Astrocyte of the spinal cord (primary cell): Measurements from ENCODE around the gene GPR63.

ENCODE experiments used
- DNase-seq: peaks from one replicate; pipeline ENCODE4 v3.0.0; 2011; ENCODE audit warnings: low read depth, low spot score
- H3K4me3 ChIP-seq: 2 replicates; pipeline ENCODE4 v1.5.1; 2011; ENCODE audit warnings: low read depth, mild to moderate bottlenecking, low read length, moderate library complexity
- in situ Hi-C: cut with HindIII; loops from 2 replicates; pipeline ENCODE4 v1.10.0; 2017; ENCODE audit warnings: low sequenced_read_pairs
- TF ChIP-seq, protein P1 (sequence below): IDR thresholded peaks from 2 replicates; pipeline ENCODE4 v1.5.1; 2012; ENCODE audit warnings: low read depth, mild to moderate bottlenecking, low read length, inconsistent platforms

The GPR63 gene

DNA sequence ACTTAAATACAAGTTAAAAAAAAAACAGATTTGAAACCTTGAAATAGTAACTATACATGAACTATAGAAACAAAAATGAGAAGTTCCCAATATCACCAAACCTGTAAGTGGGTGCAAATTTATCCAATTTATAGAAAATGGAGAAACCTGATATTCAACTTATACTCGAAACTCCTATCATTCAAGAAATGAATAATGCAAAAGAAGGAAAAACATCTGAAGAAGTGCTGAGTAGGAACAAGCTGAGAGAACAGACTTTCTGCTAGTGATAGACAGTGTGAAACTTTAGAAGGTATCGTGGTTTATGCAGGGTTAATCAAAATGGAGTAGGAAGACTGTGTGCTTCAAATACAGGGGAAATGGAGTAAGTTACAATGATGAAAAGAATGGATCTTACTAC lies 4.5 kb downstream of the GPR63 start:
- DNase-seq, result no peak
- no peak overlapping the region for H3K4me3 ChIP-seq
- TF ChIP-seq, protein P1, sequence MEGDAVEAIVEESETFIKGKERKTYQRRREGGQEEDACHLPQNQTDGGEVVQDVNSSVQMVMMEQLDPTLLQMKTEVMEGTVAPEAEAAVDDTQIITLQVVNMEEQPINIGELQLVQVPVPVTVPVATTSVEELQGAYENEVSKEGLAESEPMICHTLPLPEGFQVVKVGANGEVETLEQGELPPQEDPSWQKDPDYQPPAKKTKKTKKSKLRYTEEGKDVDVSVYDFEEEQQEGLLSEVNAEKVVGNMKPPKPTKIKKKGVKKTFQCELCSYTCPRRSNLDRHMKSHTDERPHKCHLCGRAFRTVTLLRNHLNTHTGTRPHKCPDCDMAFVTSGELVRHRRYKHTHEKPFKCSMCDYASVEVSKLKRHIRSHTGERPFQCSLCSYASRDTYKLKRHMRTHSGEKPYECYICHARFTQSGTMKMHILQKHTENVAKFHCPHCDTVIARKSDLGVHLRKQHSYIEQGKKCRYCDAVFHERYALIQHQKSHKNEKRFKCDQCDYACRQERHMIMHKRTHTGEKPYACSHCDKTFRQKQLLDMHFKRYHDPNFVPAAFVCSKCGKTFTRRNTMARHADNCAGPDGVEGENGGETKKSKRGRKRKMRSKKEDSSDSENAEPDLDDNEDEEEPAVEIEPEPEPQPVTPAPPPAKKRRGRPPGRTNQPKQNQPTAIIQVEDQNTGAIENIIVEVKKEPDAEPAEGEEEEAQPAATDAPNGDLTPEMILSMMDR, result no peak
- in situ Hi-C loops, result no loop called here

GRCh38 chr6:96826865-96827264 lies 10.4 kb downstream of the GPR63 start:
- TF ChIP-seq, protein P1, result no peak
- no peak for DNase-seq
- H3K4me3 ChIP-seq, result no peak overlapping the region
- in situ Hi-C loops, result no loop called here

GRCh38 chr6:96823743-96824142 lies 13.5 kb downstream of the GPR63 start:
- TF ChIP-seq, protein P1, result no peak
- no peak for DNase-seq
- in situ Hi-C loops, result no loop called here

GRCh38 chr6:96821034-96821433 lies 16.2 kb downstream of the GPR63 start:
- H3K4me3 ChIP-seq, result no peak overlapping the region
- in situ Hi-C loops, result no loop called here
- DNase-seq, result no peak
- TF ChIP-seq, protein P1, result no peak

More at GRCh38 chr6:96823743-96824142, 13.5 kb downstream of the GPR63 start:
- H3K4me3 ChIP-seq, result no peak overlapping the region

DNA sequence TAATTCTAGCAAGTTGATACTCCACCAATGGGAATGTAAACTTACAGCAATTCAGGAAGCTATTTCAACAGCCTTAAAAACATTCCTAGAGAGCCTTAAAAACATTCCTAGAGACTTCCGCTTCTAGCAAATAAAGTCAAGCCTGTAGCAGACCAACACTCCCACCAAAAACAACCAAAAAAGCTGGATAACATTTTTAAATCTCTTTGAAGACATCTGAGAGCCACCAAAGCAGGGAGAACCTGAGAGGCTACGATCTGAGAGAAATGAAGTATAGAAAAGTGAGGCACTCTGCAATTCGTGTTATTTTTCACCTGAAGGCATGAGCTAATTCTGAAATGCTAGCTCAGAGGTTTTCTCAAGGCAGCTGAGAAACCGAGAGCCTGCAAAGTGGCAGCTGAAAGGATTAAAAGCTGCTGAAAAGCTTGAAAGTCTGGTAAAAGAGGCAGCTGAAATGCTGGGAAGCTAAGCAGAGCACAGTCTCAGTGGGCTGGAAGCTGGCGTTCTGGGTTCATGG lies 20.9 kb downstream of the GPR63 start:
- peak; percentile 29 for DNase-seq
- H3K4me3 ChIP-seq, result no peak overlapping the region
- TF ChIP-seq, protein P1, result no peak
- in situ Hi-C loops, result no loop called here

GRCh38 chr6:96814625-96815024 lies 22.7 kb downstream of the GPR63 start:
- in situ Hi-C loops, result no loop called here
- no peak overlapping the region for H3K4me3 ChIP-seq
- no peak for DNase-seq
- TF ChIP-seq, protein P1, result no peak
